Mucosa of descending colon (tissue), 3 donors: Measurements from ENCODE around the gene TAGLN. TPM values are rescaled to one million over a fixed set of nuclear protein-coding genes. Genes with fewer than 3 reads are reported as not detected.
A peak's percentile ranks its signal among the peaks of the same experiment; 100 is the strongest.

ENCODE experiments used
- ATAC-seq: fragments of 200-7000 bp; cut with Tn5 transposase; one replicate; pipeline ENCODE4 v1.9.1; 2020; ENCODE audit warnings: mild to moderate bottlenecking, moderate library complexity
- DNase-seq, 3 donors: peaks; one replicate each; pipeline ENCODE4 v3.0.0-alpha.2; 2020
- H3K36me3 ChIP-seq: fragments of 200-600 bp; one replicate; pipeline ENCODE4 v1.8.0; 2021; ENCODE audit warnings: low read depth, mild to moderate bottlenecking
- H3K4me1 ChIP-seq: fragments of 200-600 bp; one replicate; pipeline ENCODE4 v1.8.0; 2021; ENCODE audit warnings: low read depth, mild to moderate bottlenecking
- H3K4me3 ChIP-seq: fragments of 200-600 bp; one replicate; pipeline ENCODE4 v1.8.0; 2021; ENCODE audit warnings: mild to moderate bottlenecking
- H3K9me3 ChIP-seq: fragments of 200-600 bp; one replicate; pipeline ENCODE4 v1.8.0; 2021; ENCODE audit warnings: mild to moderate bottlenecking
- intact Hi-C, 2 donors: fragments of 100-400 bp; cut with DNase I in 1 of 2; cut with micrococcal nuclease in 1 of 2; formaldehyde crosslinking; loops; one replicate each; pipeline versions ENCODE4 v1.11.0 to v1.11.1; 2022; cut with DNase I, micrococcal nuclease
- total RNA-seq, 3 donors: library from RNA; stranded (reverse); fragmentation: NEBNext Ultra II Directional in 2 of 3; extraction: Animal tissue kit (Norgen Biotek cat#: 25700) in 2 of 3; gene quantifications; one replicate each; pipeline versions ENCODE4 v1.2.1 to v1.2.4, GENCODE V29; 2021 to 2023
- TF ChIP-seq, protein P1 (sequence below): fragments of 200-600 bp; IDR thresholded peaks from one replicate; pipeline ENCODE4 v1.8.0; 2022; ENCODE audit warnings: antibody characterized with exemption, mild to moderate bottlenecking
- donor health status: DM: no; HTN: no; CAD: no; lungs with moderate emphysema.
- donor health status: DM: no; HTN: no; CAD: no.
- donor health status: DM: no; HTN: yes; CAD: no.

Gene TAGLN
- total RNA-seq, 3 donors from 2014 or later: 126 to 3,893 (median 593) TPM

DNA sequence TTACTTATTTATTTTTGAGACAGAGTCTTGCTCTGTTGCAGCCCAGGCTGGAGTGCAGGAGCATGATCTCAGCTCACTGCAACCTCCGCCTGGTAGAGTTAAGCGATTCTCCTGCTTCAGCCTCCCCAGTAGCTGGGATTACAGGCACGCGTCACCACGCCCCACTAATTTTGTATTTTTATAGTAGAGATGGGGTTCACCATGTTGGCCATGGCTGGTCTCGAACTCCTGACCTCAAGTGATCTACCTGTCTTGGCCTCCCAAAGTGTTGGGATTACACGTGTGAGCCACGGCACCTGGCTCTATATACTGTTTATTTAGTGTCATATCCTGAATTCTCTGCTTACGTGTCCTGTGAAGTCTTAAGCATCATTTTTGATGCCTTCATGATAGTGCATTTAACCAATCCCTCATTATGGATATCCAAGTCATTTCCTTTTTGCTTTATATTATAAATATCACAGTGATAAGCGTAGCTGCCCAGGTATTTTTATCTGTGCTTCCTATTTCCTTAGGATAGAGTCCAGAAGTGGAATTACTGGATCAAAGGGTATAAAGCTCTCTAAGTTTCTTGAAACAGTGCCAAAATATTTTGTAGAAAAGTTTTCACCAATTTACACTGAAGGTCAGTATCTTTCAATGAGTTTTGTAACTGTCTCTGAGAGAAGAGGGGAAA, 21.5 kb upstream of the TAGLN start:
- Histone ChIP-seq H3K4me1 (peaks cover 37% of the 10 kb centered on the region), H3K4me3 (no peak overlapping the region), H3K9me3 (no peaks in the 10 kb centered on the region), H3K36me3 (no peaks in the 10 kb centered on the region)
- peak; percentile 5 for ATAC-seq
- TF ChIP-seq, protein P1, sequence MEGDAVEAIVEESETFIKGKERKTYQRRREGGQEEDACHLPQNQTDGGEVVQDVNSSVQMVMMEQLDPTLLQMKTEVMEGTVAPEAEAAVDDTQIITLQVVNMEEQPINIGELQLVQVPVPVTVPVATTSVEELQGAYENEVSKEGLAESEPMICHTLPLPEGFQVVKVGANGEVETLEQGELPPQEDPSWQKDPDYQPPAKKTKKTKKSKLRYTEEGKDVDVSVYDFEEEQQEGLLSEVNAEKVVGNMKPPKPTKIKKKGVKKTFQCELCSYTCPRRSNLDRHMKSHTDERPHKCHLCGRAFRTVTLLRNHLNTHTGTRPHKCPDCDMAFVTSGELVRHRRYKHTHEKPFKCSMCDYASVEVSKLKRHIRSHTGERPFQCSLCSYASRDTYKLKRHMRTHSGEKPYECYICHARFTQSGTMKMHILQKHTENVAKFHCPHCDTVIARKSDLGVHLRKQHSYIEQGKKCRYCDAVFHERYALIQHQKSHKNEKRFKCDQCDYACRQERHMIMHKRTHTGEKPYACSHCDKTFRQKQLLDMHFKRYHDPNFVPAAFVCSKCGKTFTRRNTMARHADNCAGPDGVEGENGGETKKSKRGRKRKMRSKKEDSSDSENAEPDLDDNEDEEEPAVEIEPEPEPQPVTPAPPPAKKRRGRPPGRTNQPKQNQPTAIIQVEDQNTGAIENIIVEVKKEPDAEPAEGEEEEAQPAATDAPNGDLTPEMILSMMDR: no peak
- peak in 1 of 3 donors; percentile 22 for DNase-seq
- intact Hi-C loops: no loop called here

DNA sequence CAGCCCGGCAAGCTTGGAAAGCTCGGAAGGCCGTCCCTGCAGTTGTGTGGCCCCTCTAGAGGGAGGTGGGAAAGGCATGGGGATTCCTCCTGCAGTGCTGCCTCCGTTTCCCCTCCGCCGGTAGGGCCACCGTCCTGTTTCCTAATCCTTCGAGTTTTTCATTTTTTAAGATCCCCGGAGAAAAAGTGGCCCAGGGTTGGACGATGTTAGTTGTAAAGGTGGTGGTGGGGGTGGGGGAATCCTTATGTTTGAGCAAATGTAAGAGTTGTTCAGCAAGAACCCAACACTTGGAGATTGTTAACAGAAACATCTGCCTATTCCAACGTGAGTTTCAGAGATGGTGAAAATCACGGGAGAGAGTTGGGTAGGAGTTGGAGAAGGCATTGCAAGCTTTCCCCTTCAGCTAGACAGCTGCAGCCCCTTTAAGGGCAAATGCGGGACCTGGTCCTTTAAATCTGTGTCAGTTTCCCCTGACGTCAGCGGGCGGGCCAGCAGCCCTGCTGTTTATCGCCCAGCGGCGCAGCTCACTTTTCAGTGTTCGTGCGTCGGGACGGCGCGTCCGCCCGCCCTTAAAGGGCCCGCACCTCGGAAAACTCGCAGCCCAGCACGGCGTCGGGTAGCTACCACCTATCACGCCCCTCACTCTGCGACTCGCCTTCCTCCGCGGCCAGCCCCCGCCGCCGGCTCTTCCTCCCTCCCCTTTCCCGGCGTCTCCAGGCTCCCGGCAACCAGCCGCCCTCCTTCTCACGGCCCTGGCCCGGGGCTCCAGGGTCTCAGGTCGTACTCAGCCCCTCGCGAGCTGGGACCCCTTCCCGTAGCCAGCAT, 20.7 kb upstream of the TAGLN start, which contains the start of gene SIDT2:
SIDT2 (plus strand) TSS at position 534 of the 825 bp plus-strand sequence. CDS start 521 bp downstream, outside the sequence.
- peaks cover 41% of the 10 kb centered on the region for H3K4me1 ChIP-seq
- no peaks in the 10 kb centered on the region for H3K36me3 ChIP-seq
- ATAC-seq: peak; percentile 90
- intact Hi-C loops: no loop called here
- no peaks in the 10 kb centered on the region for H3K9me3 ChIP-seq
- TF ChIP-seq, protein P1: no peak
- H3K4me3 ChIP-seq: peak within 1 kb of the TSS; percentile 72
- DNase-seq: peak; percentile 95 to 98 (median 97)

DNA sequence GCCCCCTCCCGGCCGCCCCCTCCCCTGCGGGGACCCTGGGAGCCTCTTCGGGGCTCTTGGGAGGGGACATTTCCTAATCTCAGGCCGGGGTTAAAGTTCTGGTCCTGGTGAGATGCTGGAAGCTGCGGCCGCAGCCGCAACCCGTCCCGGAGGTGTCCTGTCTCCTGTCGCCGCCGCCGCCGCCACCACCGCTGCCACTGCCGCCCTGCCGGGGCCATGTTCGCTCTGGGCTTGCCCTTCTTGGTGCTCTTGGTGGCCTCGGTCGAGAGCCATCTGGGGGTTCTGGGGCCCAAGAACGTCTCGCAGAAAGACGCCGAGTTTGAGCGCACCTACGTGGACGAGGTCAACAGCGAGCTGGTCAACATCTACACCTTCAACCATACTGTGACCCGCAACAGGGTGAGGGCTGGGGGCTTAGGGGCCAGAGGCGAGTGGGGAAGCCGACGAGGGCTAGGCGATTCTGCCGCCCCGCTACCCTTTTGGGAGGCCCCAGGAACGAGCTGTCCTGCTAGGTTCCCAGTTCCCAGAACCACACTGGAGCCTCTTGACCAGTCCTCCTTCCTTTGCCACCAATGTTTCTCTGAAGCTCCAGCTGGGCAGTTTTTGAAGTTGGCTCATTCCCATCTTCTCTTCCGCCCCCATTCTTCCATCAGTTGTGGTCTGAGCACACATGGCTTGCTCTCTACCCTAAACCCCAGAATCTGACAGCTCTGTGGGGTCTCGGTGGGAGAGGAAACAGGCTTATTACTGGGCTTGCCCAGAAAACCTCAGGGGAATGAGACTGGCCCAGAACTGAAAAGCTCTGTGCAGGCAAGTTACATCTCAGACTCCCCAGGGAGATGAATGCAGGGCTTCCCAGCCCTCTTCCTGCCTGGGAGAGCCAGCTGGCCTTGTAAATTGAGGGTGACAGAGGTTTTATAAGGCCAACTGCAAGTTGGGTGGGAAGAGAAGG, 19.8 kb upstream of the TAGLN start:
- H3K36me3 ChIP-seq: no peaks in the 10 kb centered on the region
- ATAC-seq (peak; percentile 65), DNase-seq (peak; percentile 62 to 79 (median 77))
- peak overlapping the region; percentile 72 for H3K4me3 ChIP-seq
- peaks cover 41% of the 10 kb centered on the region for H3K4me1 ChIP-seq
- H3K9me3 ChIP-seq: no peaks in the 10 kb centered on the region
- intact Hi-C loops: no loop called here
- TF ChIP-seq, protein P1: no peak

DNA sequence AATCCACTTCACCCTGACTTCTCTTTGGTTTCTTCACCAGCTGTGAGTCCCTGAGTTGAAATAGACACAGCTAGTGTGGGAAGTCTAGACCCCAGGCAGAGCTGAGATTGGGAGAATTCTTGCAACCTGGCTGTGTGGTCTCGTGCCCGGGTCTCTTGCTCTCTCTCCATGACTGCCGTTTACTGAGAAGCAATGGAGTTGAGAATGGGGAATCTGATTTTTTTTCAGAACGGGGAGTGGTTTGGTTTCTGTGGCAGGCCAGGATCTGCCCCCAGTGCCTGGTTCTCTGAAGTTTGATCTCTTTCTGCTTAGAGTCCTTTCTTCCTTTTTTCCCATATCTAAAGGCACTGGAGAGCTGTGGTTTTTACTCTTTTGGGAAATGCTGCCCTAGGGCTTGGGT, 19.1 kb upstream of the TAGLN start:
- DNase-seq: no peak
- Histone ChIP-seq H3K9me3 (no peaks in the 10 kb centered on the region), H3K4me3 (no peak overlapping the region), H3K4me1 (peaks cover 41% of the 10 kb centered on the region), H3K36me3 (no peaks in the 10 kb centered on the region)
- intact Hi-C loops: no loop called here
- TF ChIP-seq, protein P1: no peak
- no peak for ATAC-seq
